Peyer's patch (tissue), 4 donors: ENCODE results near the gene POLR3GL.

Experiments used
- CTCF ChIP-seq, 6 experiments: fragments of 450-650 bp in 4 of 6; fragments of 200-600 bp in 2 of 6; sonication (generic) in 1 of 6; IDR thresholded peaks; one replicate each; pipeline ENCODE4 v1.5.1; 2017 to 2019; ENCODE audit warnings: antibody characterized with exemption in 6 of 6, mild to moderate bottlenecking in 3 of 6, moderate library complexity in 1 of 6
- POLR2A ChIP-seq, 2 donors: fragments of 450-650 bp; IDR thresholded peaks; one replicate each; pipeline ENCODE4 v1.5.1; 2017; ENCODE audit warnings: antibody characterized with exemption in 2 of 2, mild to moderate bottlenecking in 2 of 2, moderate library complexity in 2 of 2

- TF ChIP-seq CTCF (IDR thresholded peaks at IDR 0.05), result no peak
- no peak for TF ChIP-seq POLR2A (IDR thresholded peaks at IDR 0.05)
Observed at GRCh38 chr1:145917595-145917994, 46.9 kb upstream of the POLR3GL start.
